Fibroblast of upper back skin (primary cell): ENCODE measurements around the gene VOPP1.
"Not testable (repeated sequence)": the region's sequence is repeated elsewhere in the genome, so short reads cannot be mapped to it uniquely, and the experiment has no call there.

Experiments used
- DNase-seq: peaks from one replicate; pipeline ENCODE4 v3.0.0-alpha.2; 2013

VOPP1 gene

DNA sequence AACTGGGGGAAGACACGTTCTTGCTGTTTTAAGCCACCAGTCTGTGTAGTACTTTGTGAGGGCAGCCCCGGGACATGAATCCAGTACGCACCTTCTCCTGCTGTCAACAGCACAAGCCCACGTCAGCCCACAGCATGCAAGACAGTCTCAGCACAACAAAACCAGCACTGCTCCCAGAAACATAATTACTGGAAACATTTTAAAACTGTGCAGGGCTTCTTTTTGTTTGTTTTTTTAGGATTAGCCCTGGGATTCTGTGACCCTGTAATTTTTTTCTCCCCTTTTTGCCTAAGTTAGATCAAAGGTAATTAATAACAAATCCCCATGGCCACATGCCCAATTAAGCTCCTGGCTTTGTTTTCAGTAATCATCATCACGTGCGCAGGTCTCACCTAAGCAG is 87.5 kb downstream of the VOPP1 start:
- DNase-seq = no peak

DNA sequence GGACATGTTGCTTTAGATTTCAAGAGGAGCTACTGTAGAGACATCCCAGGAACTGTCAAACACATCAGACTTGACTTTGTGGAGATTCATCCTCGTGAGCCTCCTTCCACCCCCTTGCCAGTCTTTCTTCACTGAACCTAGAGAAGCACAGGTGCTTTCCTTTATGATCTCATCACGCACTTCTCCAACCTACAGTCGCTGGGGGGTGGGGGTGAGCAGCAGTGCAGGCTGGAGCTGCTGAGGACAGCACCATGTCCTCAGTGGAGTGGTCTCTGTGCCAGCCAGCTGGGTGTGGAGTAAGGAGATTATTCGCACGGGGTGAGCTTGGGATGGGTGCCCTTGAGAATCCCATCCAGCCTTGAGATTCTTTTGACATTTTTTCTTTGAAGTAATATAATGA is 88.1 kb downstream of the VOPP1 start:
- DNase-seq = no peak

DNA sequence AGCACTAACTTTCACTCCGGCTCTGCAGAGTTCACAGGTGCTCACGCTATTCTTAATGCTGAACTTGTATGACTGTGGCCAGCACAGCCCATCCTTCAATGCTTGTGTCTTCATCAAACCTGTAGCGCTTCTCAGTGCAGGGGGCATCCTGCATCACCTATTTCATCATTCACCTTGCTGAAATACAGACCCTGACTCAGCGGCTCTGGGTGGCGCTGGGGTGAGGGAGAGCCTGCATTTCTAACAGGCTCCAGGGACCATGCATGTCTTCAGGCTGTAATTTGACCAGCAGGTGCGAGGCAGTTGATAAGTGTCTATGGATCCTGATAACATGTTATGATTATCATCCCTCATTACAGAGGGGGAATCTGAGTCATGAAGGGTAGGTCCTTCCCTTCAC is 89.3 kb downstream of the VOPP1 start:
- DNase-seq = no peak

DNA sequence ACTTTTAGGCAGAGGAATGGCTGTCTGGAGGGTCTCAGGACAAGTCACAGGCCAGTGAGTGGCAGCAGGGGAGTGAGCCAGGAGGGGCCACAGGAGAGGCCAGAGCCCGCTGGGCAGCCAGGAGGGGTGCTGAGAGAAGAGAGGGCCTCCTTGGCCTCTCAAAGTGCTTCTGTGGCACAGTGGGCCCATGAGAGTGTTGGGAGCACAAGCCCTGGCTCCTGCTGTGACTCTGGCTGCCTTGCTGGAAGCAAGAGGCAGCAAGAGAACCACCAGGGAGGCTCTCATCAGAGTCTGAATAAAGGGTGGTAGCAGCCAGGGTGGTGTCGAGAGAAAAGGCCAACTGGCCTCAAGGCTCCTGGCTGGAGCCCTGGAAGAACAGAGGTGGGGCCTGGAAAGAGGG is 91.1 kb downstream of the VOPP1 start:
- DNase-seq = no peak

DNA sequence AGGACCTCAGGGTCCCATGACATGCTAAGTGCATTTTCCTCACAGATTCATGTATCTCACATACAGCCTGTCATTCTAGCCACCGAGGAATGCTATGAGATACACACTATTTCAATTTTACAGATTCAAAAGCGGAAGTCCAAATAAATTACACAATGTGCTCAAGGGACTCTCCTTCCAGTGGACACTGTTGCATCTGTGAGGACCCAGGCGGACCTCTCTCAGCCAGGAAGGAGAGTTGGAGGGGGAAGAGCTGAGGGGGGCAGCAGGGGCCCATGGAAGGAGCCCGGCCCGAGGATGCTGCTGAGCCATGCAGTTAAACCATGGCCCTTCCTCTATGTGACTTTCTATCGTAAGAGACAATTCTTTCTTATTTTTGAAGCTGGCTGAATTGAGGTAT is 93.6 kb downstream of the VOPP1 start:
- DNase-seq = no peak

DNA sequence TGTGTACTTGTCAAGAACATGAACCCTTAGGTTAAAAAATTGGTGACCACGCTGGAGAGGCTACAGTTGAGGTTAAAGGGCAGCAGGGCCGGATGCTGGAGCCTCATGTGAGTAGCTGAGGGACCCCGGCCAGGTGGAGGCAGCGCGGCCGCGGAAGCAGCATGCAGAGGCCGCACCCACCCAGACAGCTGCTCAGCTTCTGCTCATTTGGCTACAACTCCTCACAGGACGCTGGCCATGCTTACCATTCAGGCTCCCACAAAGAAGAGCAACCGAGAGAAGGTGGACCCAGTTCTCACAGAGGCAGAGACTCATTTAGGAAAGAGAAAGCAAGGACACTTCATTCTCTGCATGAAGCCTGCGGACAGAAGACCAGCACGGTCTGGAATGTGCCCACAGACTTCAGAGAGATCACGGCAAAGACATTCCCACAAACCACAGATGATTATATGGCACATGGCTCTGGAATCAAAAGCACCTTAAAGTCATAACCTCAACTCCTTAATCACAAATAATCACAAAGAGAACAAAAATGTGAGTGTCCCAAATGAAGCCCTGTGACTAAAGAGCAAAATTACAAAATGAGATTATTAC is 94.4 kb downstream of the VOPP1 start:
- DNase-seq = peak; percentile 95

DNA sequence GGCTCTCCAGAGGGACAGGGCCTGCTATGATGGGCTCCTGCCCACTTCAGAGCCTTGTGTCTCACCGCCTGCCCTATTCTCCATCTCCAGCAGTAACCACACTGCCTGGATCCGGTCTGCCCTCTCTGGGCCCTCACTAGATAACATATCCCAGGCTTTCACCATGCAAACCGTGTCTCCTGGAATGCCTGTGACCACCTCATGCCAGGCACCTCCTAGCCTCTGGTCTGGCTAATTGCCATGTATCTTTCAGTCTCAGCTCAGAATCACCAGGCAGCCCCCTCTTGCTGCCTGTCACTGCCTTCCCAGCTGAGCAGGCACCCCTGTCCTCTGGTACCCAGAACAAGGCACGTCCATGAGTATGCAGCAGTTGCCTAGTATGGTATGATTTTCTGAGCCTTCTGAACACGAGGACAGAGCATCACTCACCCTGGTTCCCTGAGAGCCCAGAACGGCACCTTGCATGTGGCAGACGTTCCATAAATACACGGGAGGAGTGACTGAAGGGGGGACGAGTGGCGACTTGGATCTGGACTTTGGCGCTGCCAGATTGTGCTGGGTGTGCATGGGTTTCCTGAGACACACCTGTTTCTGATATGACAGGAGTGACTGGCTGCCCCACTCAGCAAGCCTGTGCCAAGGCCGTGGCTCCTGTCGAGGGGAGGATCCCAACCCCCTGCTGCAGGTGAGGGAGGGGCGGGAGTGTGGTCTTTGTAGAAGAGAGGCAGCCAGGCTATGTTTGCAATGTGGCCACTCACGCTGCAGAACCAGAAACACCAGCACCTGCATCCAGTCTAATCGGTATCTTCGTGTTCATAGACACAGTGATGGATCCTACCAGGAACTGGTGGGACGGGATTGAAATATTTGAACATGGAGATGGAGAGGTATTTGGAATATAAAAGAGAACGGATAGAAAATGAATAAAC is 95.2 kb downstream of the VOPP1 start:
- DNase-seq = peak; percentile 6

DNA sequence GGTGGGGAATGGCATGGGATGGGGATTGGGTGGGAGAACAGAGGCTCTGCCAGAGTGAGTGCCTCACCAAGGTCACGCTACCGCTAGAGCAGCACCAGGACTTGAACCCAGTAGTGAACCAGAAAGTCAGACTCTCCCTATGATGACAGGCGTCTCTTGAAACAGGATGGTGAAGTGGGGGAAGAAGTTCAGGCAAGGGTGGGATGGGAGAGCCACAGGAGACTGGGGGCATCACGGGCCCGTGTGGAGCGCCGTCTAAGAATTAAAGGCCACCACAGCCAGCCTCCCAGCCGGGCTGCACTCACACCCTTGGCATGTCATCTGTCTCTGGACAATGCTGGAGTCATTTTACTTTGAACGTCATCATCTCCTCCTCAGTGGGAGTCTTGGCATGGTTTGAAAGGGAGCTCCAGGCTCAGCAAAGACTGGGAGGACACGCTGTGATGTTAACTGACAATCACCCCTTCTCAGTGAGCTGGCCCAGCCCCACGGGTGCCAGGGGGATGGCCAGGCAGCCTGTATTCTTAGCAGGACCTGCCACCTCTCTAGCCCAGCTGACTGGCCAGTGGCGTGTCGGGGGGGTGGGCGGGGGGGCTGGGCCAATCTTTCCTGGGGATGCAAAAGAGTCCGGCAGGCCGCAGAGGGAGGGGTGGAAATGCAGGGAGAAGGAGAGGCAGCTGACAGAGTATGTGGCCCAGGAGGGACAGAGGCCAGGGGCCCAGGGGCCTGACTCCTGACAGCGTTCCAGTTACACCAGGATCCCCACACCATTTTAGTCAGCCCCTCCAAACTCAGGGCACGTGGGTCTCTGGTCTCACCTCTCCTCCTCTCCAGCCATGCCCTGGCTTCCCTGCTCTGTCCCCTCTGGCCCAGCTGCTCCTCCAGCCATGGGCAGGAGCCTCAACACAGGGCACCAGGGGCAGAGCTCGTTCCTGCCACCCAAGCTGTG is 96.2 kb downstream of the VOPP1 start:
- peak; percentile 79 for DNase-seq

DNA sequence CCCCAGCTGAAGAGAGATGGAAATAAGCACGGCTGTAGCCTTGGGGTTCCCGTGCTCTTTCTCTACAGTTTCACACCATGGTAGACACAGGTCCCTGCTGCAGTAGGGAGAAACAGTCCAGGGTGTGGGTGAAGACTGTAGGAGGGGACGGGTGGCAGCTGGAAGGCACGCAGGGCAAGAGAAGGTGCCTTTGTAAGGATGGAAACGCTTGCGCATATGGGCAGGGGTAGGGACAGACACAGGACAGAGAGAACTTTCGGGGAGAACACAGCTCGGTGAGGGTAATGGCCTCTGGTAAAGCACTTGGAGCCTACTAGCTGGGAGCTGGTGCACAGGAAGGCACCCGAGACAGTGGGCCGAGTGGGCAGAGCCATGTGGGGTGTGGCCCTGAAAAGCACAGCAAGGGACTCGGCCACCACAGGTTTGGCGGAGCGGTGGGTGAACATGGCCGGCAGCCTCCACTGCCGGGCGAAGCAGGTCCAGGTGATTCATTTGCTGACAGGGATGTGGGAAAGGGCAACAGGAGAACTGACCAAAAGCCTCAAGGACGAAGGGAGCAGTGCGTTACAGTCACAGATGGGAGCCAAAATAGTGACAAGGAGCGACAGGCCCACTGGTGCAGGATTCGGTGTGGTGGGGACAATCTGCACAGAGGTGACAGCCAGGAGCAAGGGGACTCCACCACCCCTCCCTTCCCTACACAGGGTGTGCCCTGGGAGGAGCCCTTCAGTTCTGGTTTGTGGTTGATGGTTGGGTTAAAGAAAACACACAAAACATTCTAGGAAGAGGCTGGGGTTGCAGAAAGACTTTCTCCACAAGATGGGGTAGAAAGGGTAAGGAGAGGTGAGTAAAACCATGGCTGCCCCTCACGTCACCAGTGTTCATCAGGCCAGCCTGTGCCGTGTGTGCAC is 97.1 kb downstream of the VOPP1 start:
- no peak for DNase-seq

DNA sequence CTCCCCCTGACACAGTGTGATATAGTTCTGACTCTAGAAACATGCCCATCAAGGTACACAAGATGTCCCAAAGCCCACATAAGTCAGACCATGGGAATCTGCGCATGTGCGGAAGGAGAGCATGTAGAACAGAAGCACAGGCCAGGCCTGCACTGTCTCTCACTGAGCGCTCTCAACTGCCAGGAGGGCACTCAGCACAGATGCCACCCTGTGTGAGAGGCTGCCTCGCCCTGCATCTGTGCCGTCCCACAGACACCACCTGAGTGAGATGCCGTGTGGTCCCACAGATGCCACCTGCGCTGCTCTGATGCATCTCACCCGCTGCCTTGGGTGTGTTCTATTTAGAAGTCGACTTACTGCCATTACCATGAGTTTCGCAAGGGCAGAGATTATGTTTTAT is 98.4 kb downstream of the VOPP1 start:
- no peak for DNase-seq

DNA sequence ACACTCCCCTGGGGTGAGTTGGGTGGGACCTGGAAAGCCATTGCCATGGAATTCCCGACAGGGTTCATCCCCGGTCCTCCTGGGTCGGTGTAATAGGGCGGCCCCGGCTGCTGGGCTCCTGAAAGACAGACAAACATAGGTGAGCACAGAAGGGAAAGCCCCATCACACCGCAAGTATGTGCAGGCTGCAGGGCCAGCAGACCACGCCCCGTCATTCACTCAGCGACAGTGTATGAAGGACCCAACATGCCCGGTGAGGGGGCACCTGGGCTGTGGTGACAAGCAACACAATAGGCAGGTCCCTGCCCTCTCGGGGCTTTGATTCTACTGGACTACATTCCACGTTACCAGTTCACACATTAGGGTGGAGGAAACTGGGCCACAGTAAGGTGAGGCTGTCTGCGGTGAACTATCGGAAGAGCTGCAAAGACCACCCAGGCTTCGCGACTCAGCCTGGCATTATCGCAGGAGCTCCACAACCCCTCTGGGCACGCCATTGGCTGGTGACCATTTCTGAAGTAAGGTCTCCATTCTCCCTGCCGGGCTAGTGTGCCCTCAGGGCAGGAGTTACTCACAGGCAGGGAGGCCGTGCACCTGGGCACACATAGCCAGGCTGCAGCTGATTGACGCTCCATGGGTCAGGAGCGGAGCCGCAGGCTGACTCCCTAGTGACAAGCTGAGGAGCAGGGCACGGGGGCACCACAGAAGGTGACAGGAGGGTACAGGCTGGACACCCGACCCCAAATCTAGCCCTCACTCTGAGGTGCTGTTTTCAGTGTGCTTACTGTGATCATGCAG is 99.2 kb downstream of the VOPP1 start:
- DNase-seq = no peak

DNA sequence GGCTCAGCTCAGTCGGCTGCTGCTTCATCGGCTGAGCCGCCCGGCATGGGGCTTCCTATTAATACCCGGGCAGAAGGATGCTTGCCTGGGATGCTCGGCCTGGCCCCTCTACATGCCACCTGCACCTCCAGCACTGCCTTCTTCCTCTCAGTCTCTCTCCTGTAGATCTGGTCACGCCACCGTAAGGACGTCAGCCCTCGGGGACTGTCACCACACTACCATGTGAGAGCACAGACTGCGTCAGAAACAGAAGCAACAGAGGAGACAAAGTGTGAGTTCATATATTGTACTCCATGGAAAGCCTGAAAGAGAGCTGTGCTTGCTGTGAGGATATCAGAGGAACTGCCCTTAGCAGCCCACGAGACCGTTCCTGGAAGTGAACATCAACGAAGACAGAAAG is 99.9 kb downstream of the VOPP1 start:
- not testable (repeated sequence) for DNase-seq

DNA sequence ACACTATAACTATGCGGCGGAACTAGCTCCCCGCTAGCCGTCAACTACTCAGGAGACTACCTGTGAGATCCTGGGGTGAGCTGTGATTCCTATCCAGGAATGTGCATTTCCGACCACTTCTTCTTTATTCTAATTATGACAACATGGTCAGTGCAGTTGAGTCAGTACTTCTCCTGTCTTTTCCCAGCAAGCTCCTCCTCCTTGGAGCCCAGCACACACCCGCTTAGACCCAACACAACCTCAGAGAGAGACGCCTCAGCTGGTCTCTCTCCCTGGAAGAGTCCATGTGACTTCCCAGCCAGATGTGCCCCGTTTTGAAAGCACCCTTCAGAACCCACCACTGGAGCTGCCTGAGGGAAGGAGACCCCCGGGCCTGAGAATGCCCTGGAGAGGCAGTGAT is 100.7 kb downstream of the VOPP1 start:
- not testable (repeated sequence) for DNase-seq

DNA sequence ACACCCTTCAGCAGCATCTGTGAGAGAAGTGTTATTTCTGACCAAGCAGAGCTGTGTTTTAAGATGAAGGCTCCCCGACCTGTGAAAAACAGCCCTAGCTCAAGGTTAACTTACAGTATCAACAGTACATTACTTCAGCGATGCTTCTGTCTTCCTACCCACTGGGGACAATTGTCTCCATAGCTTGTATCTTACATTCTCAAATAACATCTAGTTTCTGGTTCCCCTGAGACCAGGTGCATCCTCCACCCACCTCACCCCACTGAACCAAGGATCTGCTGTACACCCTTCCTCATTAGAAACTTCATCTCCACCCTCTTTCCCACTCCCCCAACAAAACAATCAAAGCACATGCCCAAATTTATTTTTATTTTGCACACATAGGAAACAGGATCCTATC is 102.0 kb downstream of the VOPP1 start:
- DNase-seq = no peak

DNA sequence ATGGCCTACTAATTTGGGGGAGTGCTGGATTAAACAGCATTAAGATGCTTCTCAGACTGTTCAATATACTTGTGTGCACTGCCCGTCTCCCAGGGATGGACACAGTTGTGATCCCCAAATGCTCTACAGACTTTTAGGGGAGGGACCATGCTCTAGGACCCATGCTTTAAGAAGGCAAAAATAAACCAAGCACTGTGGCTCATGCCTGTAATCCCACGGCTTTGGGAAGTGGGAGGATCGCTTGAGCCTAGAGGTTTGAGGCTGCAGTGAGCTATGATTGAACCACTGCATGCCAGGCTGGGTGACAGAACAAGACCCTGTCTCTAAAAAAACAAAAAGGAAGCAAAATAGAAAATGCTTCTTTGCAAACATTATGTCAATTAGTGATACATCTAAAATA is 102.6 kb downstream of the VOPP1 start:
- DNase-seq = no peak

DNA sequence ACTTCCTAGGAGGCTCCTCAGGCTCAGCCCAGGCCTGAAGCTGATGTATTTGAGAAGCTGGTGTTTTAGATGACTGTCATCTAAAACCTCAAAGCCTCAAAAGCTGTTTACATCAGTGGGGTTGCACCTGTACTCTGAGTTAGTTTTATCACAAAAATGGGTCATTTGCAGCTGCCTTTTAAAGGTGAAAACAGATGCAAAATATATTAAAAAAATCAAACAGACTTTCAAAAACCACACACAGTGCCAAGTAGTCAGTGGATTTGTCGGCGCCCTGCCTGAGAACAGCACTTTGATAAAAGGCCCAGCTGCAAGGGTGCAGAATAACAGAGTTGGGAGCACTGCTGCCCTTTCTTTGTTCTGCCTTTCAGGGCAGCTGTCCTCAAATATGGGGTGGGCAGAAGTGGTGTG is 103.0 kb downstream of the VOPP1 start:
- DNase-seq = no peak

DNA sequence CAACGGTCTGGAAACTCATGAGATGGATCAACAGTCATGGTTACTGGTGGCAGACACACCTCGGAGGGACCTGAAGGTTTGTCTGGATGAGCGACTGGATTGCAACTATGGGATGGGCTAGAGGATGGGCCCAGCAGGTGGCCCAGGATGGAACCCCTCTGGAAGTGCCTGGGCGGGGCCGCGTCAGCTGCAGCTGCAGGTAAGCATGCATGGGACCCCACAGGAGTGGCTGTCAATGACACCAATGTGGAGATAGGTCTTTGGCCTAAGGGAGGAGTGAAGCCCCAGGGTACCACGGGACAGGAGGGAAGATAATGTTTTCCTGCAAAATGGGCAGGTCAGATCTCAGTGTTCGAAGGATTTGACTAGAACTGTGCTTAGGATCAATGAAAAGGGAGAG is 103.8 kb downstream of the VOPP1 start:
- no peak for DNase-seq

DNA sequence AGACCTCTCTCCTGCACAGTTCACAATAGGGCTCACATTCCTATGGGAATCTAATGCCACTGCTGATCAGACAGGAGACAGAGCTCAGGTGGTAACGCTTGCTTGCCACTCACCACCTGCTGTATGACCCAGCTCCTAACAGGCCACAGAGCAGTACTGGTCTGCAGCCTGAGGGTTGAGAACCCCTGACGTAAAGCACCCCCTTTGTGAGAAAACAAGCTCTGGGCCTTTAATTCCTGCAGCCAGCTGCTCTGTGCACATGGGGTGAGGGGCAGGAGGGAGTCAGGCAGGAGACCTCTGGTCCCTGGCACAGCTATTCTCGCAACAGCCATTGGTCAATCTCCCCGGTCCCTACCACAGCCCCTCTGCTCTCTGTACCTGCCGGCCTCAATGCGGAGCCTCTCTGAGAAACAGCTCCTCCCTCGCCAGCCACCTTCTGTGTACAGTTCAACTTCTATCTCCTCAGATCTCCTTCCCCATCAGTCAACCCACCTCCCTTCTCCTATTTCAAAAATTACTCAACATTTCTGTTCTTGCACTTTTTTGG is 105.2 kb downstream of the VOPP1 start:
- no peak for DNase-seq

DNA sequence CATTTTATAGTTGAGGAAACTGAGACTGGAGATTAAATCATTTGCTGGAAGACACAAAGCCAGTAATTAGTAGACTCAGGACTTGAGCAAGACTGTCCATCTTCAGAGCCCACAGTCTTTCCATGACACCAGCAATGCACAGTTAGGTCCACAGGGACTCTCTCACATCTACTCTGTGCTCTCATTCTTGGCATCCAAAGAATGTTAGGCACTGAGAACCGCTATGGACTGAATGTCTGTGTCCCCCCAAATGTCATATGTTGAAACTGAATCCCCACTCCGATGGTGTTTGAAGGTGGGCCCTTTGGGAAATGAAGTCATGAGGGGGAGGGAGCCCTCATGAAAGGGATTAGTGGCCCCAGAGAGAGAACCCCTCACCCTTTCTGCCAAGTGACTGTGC is 106.6 kb downstream of the VOPP1 start:
- no peak for DNase-seq

DNA sequence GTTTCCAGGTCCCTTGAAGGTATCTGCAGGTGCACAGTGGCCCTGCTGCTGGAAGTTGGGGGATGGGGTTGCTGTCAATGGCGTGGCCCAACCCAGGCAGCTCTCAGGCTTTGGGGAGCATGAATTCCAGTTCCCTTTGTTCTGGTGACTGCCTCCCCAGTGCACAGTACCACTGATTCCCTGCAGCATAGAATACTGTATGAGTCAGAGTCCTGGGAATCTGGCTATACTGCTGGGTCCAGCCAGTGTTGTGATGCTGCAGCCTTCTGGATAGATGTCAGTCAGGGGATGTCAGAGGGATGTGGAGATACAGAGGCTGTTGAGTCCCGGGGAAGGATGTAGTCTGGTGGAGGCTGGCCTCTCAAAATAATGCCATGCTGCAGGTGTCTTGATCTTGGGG is 107.9 kb downstream of the VOPP1 start:
- DNase-seq = peak; percentile 9

DNA sequence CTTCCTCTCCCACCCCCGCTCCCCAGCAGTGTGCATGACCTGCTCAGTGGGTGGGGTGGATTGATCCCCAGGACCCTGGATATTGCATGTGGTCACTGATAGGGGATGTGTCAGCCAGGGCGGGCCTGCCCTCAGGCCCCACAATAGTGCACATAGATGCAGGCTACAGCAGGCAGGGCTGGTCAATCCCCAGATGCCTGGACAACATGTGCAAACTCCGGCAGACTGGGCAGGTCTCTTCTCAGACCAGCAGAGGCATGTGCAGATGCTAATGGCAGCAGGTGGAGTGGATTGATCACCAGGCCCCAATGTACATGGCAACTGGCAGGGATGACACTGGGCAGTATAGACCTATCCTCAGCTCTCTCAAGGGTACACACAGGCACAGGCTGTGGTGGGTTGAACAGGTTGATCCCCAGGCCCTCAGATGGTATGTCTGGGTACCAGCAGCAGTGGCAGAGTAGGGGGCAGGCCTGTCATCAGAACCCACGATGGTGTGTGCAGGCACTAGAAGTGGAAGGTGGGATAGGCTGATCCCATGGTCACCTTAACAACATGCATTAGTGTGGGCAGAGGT is 108.5 kb downstream of the VOPP1 start:
- DNase-seq = no peak
